ENCODE data around the gene RS1.

The RS1 gene

DNA sequence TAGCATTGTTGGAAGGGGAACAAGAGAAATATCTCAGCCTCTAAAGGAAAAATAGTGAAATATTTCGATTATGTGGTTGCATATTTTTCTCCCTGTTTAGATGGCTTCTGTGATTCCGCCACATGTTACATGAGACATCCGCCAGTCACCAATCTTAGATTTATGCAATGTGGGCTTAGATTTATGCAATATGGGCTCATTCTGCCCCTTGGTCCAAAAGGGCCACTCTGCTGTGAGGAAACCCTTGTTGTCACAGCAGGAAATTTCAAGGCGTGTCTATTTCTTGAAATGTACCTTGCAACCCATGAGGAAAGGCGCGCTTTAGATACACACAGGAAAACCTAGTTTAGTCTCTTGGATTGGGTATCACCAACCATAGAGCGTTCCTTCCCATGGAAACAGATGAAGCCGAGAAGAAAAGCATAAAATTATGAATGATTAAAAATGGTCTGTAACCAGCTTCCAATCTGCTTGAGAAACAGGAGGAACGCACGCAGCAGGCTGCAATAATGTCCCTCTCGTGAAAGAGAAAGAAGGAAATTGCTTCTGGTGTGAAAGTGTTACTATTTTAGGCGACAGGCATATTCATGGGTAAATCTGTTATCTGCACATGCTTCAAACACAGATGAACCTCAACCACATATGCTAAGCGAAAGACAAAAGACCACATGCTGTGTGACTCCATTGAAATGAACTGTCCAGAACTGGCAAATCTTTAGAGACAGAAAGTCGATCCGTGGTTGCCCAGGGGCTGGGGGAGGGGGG is 3.7 kb downstream of the RS1 start:
- no peak for DNase-seq (ENCODE audit: low read depth in 1 of 2, low spot score in 1 of 2)

DNA sequence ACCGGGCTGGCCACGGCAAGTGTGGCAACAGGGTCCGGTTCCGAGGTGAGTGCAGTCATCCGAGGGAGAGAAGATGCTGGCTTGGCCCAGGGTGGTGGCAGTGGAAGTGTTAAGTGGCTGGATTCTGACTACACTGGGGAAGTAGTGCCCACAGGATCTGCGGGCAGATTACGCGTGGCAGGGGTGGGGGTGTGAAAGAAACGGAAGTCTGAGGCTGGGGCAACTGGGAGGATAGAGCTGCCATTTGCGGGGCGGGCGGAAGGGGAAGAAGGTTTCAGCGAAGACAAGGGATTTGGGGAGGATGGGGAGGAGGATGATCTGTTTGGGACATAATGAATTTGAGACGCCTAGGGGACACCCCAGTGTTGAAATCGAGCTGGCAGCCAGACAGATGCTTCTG is 5.3 kb downstream of the RS1 start:
- DNase-seq (ENCODE audit: low read depth in 1 of 2, low spot score in 1 of 2), result no peak

DNA sequence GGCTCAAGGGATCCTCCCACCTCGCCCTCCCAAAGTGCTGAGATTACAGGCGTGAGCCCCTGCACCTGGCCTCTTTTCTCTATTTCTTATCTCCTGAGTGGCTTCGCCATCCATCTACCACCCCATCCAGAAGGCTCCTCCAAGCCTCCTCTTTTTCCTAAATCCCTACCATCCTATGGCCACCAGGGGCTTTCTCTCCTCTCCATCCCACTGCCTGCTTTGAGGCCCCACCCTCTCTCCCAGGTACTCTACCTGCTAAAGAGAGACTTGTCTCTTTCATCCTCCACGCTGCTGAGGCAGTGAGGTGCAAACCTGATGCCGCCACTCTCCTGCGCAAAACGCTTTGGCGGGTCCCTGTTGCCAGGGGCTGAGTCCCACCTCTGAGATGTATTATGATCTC is 7.0 kb downstream of the RS1 start:
- DNase-seq (ENCODE audit: low read depth in 1 of 2, low spot score in 1 of 2), result no peak

DNA sequence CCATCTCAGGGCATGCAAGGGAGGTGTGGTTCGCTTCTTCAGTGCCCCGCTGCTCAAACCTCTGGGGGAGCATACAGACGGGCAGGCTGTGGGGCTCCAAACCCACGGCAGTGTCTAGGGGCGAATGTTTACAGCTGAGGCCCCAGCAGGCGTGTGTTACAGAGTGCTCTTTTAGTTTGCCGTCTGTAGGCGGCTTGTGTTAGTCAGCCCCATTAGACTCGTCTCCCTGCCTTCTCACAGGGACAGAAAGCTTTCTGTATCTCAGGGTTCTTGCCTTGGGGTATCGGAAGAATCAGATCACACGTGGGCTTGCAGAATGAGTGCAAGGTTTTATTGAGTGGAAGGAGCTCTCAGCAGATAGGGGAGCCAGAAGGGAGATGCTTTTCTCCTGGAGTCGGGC is 10.6 kb downstream of the RS1 start:
- DNase-seq (ENCODE audit: low read depth in 1 of 2, low spot score in 1 of 2), result no peak

DNA sequence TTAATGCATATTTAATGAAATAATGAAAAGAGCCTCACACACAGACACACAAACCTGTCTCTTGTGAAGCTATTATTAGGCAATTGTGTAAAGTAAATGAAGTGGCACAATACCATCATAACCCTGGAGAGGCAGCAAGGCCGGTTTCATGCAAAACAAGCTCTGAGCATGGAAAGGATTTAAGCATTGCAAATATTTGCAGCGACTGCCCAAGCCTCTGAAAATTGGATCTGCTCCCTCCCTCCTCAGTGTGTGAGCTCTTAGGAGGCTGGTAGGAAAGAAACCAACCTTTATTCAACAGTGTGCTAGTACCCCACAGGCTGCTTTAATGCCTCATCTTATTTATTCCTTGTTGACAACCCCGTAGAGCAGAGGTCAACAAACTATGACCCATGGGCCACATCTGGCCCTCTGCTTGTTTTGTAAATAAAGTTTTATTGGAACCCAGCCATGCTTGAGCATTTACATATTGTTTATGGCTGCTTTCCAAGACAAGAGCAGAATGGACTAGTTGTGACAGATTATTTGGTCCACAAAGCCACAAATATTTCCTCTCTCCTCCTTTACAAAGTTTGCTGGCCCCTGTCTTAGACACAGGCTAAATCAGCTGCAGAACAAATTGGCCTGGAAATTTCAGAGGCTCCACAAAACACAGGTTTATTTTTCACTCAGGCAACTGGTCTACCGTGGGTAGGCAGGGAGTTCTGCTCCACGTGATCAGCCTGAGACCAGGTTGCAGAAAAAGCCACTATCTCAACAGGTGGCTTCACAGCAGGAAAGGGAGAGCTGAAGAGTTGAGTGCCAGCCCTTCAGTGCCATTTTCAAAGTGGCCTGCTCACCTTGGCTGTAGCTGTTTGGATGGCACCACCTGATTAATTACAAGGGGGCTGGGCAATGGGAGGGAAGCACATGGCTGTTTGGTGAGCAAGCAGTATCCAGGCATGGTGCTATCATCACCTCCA is 16.8 kb downstream of the RS1 start:
- DNase-seq (ENCODE audit: low read depth in 1 of 2, low spot score in 1 of 2), result no peak

DNA sequence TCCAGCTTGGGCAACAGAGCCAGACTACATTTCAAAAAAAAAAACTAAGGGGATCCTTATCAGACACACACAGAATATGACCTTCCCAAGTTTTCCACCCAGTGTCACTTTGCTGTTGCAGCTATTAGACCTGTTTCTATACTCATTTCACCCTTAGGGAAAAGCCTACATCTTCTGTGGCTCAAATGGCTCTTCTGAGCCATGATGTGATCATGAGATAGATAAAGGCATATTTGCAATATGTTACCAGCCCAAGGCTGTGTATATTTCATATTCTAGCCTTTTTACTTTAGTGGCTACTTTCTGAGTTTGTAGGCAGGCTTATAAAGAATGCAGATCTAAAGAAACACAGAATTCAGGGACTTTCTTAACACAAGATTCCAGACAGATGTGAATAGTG is 19.3 kb downstream of the RS1 start:
- no peak for DNase-seq (ENCODE audit: low read depth in 1 of 2, low spot score in 1 of 2)

DNA sequence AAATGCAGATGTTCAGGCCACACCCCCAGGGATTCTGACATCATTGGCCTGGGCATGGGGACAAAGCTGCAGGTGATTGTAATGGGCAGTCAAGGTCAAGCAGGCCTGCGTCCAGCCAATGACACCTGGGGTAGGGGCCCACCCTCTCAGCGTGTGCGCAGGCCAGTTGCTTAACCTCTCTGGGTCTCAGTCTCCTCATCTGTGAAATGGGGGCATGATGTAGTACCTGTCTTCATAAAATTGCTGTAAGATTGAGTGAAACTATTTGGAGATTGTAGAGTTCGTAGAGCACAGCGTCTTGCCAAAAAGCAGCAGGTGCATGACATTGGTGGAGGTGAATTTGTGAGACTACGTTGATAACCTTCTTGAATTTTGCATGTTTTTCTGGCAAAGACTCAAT is 21.2 kb downstream of the RS1 start:
- no peak for DNase-seq (ENCODE audit: low read depth in 1 of 2, low spot score in 1 of 2)

DNA sequence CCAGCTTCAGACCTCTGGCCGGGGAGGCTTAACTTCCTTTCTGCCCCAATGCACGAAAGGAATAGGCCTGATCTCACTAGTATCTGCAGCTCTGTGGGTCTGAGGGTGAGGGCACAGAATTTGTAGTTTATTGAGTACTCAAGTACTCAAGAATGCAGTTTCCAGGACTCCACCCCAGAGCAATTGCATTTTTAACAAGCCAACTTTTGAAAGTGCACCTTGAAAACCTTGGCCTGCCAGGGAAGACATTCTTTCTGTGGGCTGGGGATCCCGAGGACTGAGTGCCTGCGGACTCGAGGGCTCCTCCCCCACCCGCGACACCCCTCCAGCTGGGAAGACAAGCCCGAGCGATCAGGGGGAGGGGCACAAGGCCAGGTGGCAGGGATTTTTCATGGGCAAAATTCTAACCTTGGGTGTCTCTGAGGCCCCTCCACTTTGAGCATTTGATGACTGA is 22.4 kb downstream of the RS1 start:
- no peak for DNase-seq (ENCODE audit: low read depth in 1 of 2, low spot score in 1 of 2)

DNA sequence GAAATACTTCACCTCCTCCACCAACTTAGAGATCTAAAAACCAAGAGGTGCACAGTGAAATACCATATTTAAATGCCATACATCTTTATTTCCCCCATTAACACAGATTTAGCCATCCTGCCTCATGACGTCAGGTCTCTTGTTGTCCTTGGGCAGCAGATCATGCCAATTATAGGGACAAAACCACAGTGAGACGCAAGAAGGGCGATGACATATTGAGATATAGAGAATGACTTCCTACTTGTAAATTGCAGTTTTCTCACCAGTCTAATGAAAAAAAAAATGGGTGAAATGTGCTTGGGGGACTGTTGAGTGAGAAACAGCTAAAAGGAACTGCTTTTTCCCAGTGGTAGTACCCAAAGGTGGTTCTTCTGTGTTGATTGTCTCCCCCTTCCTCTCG is 24.3 kb downstream of the RS1 start:
- no peak for DNase-seq (ENCODE audit: low read depth in 1 of 2, low spot score in 1 of 2)

DNA sequence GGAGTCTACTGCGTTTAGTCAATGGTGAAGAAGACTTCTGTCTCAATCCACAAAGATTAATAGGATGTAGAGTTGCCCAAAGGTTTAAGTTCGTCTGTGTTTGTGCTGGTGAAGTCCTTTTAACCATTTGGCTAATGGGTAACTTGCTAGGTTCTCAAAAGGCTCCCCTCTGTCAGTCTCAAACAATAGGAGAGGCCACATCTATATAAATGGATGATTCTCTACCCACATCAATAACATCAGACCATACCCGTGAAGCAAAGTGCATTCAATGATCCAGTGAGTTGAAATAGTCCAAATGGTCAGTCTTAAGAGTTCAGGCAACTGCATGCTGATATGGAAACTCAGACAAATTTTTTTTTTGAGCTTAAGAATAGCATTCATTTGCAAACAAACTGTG is 28.1 kb downstream of the RS1 start:
- no peak for DNase-seq (ENCODE audit: low read depth in 1 of 2, low spot score in 1 of 2)

DNA sequence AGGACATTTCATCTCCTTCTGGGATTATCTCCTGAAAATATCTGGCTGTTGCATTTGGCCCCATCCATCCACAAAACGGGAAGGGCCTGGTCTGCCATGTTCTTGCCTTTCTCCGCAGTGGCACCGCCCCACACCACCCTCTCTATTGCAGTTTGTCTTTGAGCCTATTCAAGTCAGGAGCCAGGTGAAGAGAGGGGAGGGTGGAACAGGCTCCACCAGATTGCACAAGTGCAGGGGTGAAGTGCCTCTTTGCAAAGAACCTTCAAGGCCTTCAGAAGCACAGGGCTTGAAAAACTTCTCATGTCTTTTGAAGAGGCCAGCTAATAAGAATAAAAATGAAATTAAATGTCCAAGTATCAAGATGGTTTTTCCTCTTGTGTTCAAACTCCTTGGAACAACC is 28.7 kb downstream of the RS1 start:
- DNase-seq (ENCODE audit: low read depth in 1 of 2, low spot score in 1 of 2), result no peak

DNA sequence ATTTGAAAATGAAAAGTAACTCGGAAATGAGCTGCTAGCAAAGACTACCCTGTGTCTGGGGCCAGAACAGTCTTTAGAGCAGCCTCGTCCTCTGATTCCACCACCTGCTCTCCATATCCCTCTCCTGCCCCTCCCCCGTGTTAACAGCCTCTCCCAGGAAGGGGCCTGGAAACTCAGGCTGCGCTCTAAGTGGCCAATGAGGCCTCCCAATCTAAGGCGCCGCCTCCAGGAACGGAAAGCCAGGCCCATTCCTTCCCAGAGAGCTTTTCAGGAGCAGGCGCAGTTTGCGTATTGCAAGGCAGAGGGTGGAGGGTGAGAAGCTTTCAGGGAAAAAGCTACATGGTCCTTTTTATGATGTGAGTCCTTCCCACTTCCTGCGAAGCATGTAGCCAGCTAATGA is 31.2 kb downstream of the RS1 start:
- DNase-seq (ENCODE audit: low read depth in 1 of 2, low spot score in 1 of 2), result no peak

DNA sequence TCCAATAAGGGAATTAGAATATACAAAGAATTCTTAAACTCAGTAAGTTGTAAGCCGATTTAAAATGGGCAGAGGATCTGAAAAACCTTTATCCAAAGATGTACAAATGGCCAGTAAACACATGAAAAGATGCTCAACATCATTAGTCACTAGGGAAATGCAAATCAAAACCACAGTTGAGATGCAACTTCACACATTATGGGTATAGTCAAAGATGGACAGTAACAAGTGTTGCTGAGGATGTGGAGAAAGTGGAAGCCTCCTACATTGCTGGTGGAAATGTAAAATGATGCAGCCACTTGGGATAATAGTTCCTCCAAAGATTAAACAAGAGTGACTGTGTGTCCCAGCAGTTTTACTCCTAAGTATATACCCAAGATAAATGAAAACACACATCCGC is 32.6 kb downstream of the RS1 start:
- no peak for DNase-seq (ENCODE audit: low read depth in 1 of 2, low spot score in 1 of 2)

DNA sequence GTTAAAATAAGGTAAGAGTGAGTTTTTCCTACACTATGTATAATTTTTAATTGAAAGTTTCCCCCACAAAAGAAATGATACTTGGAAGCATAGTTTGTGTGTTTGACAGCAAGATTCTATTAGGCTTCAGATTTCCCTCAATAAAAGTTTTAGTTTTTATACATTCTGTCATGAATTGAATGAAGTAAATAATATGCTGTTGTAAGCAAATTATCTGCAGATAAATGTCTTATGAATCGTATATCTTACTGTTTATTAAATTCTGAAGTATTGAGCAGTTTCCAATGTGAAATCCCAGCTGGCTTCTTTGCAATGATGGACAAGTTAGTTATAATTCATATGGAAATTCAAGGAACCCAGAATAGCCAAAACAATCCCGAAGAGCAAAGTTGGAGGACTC is 33.5 kb downstream of the RS1 start:
- DNase-seq (ENCODE audit: low read depth in 1 of 2, low spot score in 1 of 2), result no peak

DNA sequence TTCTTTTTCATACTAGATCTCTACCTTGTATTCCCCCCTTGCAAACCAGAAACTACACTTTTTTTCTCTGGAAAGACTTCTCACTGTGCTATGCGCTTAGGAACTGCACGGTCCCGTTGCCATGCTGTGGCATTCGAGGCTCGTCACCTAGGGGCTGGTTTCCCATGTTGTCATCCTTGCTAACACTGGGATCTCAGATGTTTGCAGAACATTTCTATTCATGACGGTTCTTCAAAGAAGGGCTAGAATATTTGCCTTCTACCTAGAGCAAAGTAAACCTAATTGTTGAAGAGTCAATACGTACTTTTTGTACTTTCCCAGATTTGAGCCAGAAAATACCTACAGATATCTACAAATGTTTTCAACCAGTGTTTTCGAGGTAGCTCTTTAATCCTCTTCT is 41.0 kb downstream of the RS1 start:
- DNase-seq (ENCODE audit: low read depth in 1 of 2, low spot score in 1 of 2), result no peak

DNA sequence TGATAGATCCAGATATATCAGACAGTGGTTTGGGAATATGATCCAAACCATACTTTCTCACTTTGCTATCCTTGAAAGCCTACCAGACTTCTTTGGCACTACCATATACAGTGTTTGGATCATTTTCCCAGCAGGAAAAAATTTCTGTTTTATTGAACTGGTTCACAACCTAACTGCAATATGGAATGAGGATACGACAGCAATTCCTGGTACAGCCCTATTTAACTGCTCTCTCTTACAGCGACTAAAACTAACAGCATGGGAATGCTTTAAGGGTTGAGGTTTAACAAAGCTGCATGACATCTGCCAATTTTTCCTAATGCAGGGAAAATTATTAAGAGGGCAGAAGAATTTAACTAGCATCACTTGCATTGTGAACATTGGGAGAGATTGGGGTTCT is 47.3 kb downstream of the RS1 start:
- DNase-seq (ENCODE audit: low read depth in 1 of 2, low spot score in 1 of 2), result no peak

DNA sequence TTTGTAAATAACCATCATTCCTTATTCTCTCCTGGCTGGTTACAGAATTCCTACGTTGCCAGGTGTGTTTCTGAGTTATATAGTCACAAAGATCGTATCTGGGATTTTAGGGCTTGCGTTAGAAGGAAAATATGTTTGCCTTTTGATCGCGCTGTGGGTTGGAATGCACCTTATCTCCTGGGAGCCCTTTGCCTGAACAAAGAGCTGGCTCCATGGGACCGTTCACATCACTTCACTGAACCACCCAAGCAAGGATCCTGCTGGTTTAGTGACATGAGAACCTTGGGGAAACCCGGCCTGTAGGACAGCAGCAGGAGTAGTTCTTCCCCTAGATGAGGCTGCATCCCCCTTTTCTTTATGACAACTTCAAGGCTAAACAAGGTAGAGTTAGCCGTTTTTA is 51.6 kb downstream of the RS1 start:
- no peak for DNase-seq (ENCODE audit: low read depth in 1 of 2, low spot score in 1 of 2)

DNA sequence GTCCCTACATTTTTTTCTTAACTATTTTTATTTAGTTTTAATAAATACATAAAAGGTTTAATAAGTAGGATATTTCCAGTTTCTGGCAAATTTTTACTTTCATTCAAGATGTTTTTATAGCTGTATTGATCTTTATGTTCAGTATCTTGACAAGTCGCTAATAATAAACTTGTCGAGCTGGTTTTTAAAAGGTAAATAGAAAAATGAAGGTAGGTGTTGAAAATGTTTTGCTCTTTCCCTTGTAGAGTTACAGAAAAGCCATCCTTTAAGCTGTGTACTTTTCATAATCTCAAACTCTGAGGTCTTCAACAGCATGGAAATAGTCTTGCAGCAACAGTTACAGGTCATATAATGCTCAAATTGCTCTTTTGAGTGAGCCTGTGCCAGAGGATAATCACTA is 52.6 kb downstream of the RS1 start:
- no peak for DNase-seq (ENCODE audit: low read depth in 1 of 2, low spot score in 1 of 2)

DNA sequence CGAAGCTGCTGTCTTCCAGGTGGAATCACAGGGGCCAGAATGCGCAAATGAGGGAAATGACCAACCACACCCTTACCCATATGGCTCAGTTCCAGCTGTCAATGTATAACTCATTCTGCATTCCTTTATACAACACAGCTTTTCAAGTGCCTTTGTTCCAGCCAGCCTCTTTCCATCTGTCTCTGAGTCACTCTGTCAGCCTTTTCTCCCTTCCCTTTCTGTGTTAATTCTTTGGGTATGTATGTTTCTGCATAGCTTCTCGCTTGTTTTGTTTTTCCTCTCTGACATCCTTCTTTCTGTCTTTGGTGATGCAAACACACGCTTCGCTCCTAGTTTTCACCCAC is 54.5 kb downstream of the RS1 start:
- DNase-seq (ENCODE audit: low read depth in 1 of 2, low spot score in 1 of 2), result no peak

DNA sequence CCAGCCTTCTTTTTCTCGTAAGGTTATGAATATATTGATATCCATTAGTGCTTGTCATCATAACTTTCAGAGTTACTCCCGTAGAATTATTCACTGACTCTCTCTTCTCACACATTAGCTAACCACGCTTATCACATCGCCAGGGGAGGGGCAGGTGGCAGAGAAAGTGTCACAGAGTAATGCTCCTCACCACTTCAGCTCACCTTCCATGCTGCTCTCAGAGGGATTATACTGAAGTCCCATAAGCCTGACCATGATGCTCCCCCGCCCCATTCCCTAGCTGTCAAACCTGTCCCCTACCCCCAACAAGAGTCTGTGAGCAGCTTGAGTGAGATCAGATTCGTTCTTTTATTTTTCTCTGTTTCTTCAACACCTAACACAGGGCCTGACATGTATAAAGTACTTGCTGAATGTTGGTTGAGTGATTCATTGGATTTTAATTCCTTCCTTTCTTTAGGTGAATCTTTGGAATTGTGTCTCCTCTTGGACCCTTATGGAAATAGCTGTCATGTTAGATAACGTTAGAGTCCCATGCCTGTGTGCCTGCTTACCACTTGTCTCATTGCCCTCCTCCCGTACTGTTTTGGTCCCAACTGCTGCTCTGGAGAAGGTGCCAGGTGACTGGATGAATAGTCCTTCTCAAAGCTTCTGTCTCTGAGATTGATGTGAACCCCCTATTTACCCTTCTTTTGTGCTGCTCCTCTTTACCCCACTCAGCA is 55.1 kb downstream of the RS1 start:
- DNase-seq (ENCODE audit: low read depth in 1 of 2, low spot score in 1 of 2), result no peak

DNA sequence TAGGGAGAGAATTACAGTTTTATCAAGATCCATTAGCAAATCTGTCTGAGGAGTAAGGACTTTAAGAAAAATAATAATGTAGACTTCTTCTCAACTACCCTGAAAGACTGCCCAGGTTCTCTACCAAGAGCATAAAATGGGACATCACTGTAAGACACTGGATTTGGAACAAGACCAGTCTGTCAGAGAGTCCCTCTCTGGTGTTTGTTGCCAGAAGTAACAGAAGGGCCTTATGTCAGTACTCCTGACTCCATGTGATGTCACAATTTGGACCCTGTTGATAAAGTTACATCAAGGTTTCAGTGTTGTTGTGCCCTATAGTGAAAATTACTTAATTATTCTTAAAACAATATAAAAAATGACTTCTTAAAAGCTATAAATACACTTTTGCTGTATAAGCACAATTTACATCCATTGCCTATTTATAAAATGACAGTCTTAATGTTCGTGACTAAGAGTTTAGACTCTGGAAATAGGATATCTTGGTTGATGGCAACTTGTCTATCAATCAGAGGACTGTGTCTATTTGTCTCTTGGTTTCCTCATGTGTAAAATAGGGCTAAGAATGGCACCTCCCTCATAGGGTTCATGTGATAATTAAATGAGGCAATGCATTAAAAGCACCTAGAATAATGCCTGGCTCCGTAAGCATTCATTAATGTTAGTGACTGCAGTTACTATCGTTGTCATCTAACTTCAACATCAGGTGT is 57.8 kb downstream of the RS1 start:
- DNase-seq (ENCODE audit: low read depth in 1 of 2, low spot score in 1 of 2), result no peak

Measured in activated CD4-positive, alpha-beta T cell treated with anti-CD3 and anti-CD28 coated beads, Interleukin-2, amount 50 U/mL, for 24 hours (primary cell).